Progenitor cell of endocrine pancreas (in vitro differentiated cells): Measurements from ENCODE around the gene RFT1. TPM values are rescaled to one million over a fixed set of nuclear protein-coding genes. Genes with fewer than 3 reads are reported as not detected.

ENCODE experiments used
- DNase-seq: peaks from one replicate; pipeline ENCODE4 v3.0.0; 2021; ENCODE audit warnings: low spot score; ENCODE audit not compliant: unreplicated experiment
- H3K27ac Mint-ChIP-seq: 2 replicates; pipeline ENCODE4 v1.8.0; 2021; ENCODE audit warnings: mild to moderate bottlenecking, moderate library complexity, mixed read lengths
- H3K27me3 Mint-ChIP-seq: 2 replicates; pipeline ENCODE4 v1.8.0; 2021; ENCODE audit warnings: mixed read lengths
- H3K36me3 Mint-ChIP-seq: 2 replicates; pipeline ENCODE4 v1.8.0; 2022; ENCODE audit warnings: mixed read lengths; ENCODE audit not compliant: insufficient read depth
- H3K4me1 Mint-ChIP-seq: 2 replicates; pipeline ENCODE4 v1.8.0; 2021; ENCODE audit warnings: low read depth, mixed read lengths
- H3K4me3 Mint-ChIP-seq: 2 replicates; pipeline ENCODE4 v1.8.0; 2021; ENCODE audit warnings: low read depth, mild to moderate bottlenecking, moderate library complexity, mixed read lengths
- H3K9me3 Mint-ChIP-seq: 2 replicates; pipeline ENCODE4 v1.8.0; 2021; ENCODE audit warnings: low read depth, mixed read lengths
- CTCF ChIP-seq: fragments of 200-600 bp; sonication (generic); IDR thresholded peaks from one replicate; pipeline ENCODE4 v1.5.0; 2021; ENCODE audit warnings: antibody characterized with exemption, mild to moderate bottlenecking; ENCODE audit not compliant: unreplicated experiment
- long read RNA-seq: library from polyadenylated mRNA; unstranded; transcript quantifications from one replicate; pipeline ENCODE4 v2.0.0, GENCODE V29; 2020
- total RNA-seq: library from RNA; stranded (reverse); gene quantifications from 2 replicates; pipeline ENCODE4 v1.2.1, GENCODE V29; 2021

RFT1 gene
- total RNA-seq, result 22.0 and 22.5 TPM in 2 replicates
- long read RNA-seq, full-length matches to known transcripts, result 193 of 223 reads
- long read RNA-seq, partial matches to known transcripts, result 4 of 223 reads
- long read RNA-seq, other reads (novel, unspliced or antisense), result 26 of 223 reads

- Mint-ChIP-seq H3K27me3 (no peaks in the 10 kb centered on the region), H3K9me3 (no peaks in the 10 kb centered on the region), H3K27ac (peak within 1 kb of the TSS; percentile 97), H3K4me3 (peak within 1 kb of the TSS; percentile 86), H3K4me1 (peaks cover 16% of the 10 kb centered on the region), H3K36me3 (no peaks in the 10 kb centered on the region)
- TF ChIP-seq CTCF, result peak; percentile 35
- DNase-seq, result peak; percentile 95
These were observed at the start of gene RFT1 for GRCh38 chr3:53130179-53131061. RFT1 (minus strand) TSS chr3:53130435; CDS start chr3:53130400, 35 bp downstream.

GRCh38 chr3:53179580-53179979 is 49.3 kb upstream of the RFT1 start:
- no peak for DNase-seq
- no peaks in the 10 kb centered on the region for H3K4me1 Mint-ChIP-seq
- peaks cover 3% of the 10 kb centered on the region for H3K36me3 Mint-ChIP-seq
- no peaks in the 10 kb centered on the region for H3K27me3 Mint-ChIP-seq
- no peak for TF ChIP-seq CTCF
- H3K4me3 Mint-ChIP-seq, result no peak overlapping the region
- no peak overlapping the region for H3K27ac Mint-ChIP-seq
- H3K9me3 Mint-ChIP-seq, result no peaks in the 10 kb centered on the region

- TF ChIP-seq CTCF, result no peak
- Mint-ChIP-seq H3K9me3 (no peaks in the 10 kb centered on the region), H3K36me3 (peaks cover 5% of the 10 kb centered on the region), H3K4me1 (no peaks in the 10 kb centered on the region), H3K27me3 (no peaks in the 10 kb centered on the region), H3K4me3 (no peak overlapping the region), H3K27ac (no peak overlapping the region)
- DNase-seq, result no peak
These were observed 48.0 kb upstream of the RFT1 start for GRCh38 chr3:53178246-53178645.

- H3K27ac Mint-ChIP-seq, result peak overlapping the region; percentile 37
These were observed 45.6 kb upstream of the RFT1 start for GRCh38 chr3:53175613-53176540.

More at GRCh38 chr3:53175613-53176540, 45.6 kb upstream of the RFT1 start:
- Mint-ChIP-seq H3K4me3 (no peak overlapping the region), H3K4me1 (peaks cover 10% of the 10 kb centered on the region), H3K27me3 (no peaks in the 10 kb centered on the region), H3K9me3 (no peaks in the 10 kb centered on the region), H3K36me3 (peaks cover 5% of the 10 kb centered on the region)
- no peak for TF ChIP-seq CTCF
- no peak for DNase-seq
